NCI-H1694 treated with DMSO at 0.1 percent for 48 hours (cell line): ENCODE data around the gene FOXF1.

ENCODE experiments used
- DNase-seq: peaks from one replicate; lab custom pipeline; 2025; lab: John Stamatoyannopoulos, UW

Gene FOXF1

DNA sequence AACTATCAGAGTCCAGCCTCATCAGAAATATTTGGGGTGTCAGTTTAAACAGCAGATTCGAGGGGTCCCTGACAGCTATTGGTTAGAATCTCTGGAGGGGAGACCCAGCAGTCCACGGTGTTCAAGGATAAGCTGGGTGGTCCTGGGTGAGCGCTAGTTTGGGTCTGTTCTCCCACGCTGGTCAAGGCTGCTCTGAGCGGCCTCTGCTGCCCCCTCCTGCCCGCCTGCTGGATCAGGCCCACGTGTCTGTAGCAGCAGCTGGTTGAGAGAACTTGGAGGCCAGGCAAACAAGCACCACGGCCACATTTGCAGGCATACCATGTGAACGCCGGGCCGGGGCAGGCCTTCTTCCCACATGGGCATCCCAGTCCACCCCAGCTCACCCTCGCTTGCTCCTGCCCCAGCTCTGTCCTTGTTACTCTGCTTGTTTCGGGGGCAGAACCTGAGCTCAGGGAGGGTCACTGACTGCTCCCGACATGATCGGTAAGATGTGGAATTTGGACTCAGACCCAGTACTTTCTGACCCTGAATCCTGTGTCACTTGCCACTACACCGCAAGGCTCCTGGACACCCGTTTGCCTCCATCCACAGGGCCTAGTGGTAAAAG, 7.4 kb downstream of the FOXF1 start:
- no peak for DNase-seq

DNA sequence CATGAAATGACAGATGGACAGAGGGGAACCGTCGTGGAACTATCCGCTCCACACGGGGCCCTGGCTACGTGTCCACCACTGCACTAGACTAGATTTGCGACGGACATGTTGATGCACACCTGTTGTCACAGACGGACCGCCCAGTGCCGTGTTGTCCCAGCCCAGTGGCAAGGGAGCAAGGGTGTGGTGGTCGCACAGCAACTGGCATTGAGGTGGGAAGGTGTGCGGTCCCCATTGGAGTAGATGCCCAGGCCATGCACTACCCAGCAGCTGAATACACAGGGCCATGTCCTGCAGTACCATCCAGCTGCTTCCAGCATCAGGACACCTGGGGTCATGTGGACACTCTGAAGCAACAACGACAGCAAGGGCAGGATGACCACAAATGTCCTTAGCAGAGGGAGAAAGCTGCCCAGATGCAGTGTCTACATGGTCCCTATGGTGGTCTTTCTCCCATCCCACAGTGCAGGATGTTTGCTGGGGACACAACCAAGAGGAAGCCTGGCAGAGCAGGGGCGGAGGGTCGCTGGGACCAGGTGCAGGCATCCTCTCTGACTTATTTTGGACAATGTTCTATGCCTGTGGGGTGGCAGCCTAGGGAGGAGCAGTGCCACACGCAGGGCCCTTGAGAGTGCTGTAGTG, 8.8 kb downstream of the FOXF1 start:
- DNase-seq: no peak

- no peak for DNase-seq
Measured at GRCh38 chr16:86519649-86520316, 9.5 kb downstream of the FOXF1 start.

DNA sequence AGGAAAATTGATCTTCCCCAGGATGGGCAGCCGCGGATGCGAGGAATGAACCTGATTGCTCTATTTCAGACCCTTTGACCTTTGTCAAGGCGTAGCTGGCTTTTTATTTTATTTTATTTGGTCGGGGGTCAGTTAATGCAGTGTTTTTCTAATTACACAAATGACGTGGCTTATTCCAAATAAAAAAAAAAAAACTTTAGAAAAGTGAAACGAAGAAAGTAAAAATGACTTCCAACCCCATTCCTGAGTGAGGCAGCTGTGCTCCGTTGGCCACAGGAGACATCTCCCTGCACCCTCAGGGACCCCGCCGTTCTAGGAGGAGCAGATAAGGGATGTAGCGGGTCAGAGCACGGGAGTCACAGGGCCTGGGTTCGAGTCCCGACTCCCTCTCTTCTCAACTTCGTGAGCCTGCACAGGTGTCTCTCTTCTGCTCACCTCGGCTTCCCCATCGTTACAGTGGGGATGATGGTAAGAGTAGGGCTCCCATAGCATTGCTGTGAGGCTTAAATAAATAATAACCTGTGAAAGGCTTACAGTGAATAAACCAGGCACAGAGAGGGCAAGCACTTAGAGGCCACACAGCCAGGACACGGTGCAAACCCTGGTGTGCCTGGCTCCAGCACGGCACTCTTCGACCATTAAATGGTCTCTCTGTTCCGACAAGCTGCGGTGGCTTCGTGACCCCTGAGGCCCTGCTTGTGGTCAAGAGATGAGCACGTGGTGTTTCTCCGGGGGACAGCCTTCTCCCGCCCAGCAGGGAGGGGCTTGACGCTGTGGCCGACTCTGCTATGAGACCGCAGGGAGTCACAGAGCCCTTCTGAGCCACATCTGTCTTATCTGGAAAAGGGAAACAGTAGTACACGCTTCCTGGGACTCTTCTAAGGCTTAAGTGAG, 10.2 kb downstream of the FOXF1 start:
- DNase-seq: no peak

DNA sequence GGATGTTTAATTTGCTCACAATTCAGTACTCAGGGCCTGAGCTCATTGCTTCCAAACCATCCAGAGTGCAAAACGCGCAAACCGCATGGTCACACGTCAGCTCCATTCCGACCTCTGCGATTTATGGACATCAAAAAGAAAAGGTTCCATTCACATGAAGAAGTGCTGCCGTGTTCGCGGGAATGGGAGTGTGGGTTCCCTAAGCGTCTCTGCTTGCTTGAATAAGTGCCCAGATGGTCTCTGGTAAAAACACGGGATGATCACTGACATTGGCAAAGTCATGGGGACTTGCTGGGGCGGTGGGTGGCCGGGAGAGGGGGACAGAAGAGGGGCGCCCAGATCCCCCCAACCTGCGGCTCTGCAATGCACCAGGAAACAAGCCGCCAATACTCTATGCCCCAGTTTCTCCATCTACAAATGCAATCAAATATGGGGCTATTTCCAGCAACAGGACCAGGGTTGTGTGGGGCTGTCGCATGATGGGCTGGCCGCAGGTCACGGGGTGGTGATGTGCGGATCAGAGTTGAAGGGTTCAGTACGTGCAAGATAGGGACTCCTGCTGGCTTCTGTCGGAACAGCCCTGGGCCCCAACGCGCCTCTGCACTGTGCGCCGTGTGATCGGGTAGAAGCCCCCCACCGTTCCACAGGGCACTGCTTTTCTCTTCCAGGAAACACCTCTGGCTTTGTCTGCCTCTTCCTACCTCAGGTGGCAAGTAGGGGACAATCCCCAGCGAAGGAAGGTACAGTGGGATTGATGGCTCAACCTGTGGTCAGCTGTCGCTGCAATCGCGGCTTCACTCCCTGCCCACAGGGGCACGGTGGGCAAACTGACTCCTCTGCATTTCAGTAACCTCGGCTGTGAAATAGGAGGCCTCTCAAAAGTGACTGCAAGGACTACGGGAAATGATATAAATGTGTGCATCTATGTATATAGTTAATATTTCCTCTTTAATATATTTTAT, 11.2 kb downstream of the FOXF1 start:
- no peak for DNase-seq

DNA sequence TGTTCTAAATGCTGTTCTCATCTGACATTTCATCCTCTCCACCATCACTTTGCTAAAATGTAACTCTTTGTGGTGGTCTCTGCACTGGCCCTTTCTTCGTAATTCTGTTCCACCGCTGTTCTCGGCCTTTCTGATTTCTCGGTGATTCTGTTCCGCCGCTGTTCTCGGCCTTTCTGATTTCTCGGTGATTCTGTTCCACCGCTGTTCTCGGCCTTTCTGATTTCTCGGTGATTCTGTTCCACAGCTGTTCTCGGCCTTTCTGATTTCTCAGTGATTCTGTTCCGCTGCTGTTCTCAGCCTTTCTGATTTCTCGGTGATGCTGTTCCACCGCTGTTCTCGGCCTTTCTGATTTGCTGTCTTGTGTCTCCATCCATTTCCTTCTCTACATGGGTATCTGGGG, 12.3 kb downstream of the FOXF1 start:
- no peak for DNase-seq

GRCh38 chr16:86523166-86523740, 12.9 kb downstream of the FOXF1 start:
- no peak for DNase-seq

GRCh38 chr16:86524029-86524428, 13.7 kb downstream of the FOXF1 start:
- no peak for DNase-seq

- no peak for DNase-seq
Measured at GRCh38 chr16:86525696-86526095, 15.4 kb downstream of the FOXF1 start.

- DNase-seq: no peak
Measured at GRCh38 chr16:86527366-86527765, 17.0 kb downstream of the FOXF1 start.

GRCh38 chr16:86528061-86528929, 18.0 kb downstream of the FOXF1 start:
- DNase-seq: no peak

- DNase-seq: no peak
Measured at GRCh38 chr16:86529160-86529559, 18.8 kb downstream of the FOXF1 start.

DNA sequence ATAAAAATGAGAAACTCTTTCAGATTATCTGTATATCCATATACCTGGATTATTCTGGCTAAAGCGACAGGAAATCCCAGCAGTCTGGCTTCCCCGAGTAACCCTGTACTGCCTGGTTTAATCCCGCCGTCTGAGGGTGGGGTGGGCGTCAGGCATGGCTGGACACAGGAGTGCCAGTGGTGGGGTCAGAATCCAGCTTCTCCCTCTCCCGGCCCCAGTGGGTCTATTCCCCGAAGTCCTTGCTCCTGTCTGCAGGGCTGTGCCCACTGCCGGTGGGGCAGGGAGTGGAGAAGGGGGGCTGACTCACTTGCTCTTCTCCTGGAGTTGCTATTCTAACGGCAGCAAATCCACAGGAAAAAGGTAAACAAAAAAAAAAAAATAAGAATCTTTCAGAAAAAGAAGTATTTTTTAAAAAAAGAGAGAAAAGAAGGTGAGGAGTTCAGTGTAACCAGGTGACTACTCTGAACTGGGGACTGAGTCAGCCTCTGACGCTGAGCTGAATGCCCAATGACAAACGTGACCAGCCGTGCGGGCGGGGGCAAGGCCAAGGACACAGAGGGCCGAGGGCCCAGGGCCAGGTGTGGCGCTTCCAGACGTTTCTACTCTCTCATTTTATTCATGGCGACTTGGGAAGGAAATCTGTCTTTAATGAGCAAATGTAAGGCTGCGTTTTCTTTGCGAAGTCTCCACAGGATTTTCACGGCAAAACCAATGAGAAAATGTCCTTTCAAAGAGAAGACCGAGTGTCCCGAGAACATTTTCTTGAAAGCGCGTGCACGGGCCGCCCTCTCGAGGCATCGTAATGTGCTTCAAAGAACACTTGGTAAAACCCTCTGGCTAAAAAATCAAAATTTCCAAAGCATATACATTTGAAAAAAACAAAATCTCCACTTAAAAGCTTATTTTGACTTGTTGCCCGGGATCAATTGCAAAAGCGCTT, 20.2 kb downstream of the FOXF1 start:
- no peak for DNase-seq

DNA sequence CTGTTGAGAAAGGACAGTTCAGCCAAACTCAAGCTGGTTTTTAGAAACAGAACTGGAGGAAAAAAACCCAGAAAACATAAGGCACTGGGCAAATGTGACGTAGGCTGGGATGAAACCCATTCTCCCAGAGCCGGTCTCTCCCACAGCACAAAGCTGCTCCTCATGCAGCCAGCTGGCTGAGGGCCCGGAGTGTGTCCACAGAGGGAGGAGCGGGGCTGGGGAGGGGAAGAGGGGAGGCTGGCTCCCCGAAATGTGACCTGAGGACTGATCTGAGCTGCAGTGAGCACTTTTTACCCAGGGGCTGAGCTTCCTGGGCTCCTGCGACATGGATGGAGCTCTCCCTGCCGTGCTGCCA, 20.8 kb downstream of the FOXF1 start:
- DNase-seq: no peak

DNA sequence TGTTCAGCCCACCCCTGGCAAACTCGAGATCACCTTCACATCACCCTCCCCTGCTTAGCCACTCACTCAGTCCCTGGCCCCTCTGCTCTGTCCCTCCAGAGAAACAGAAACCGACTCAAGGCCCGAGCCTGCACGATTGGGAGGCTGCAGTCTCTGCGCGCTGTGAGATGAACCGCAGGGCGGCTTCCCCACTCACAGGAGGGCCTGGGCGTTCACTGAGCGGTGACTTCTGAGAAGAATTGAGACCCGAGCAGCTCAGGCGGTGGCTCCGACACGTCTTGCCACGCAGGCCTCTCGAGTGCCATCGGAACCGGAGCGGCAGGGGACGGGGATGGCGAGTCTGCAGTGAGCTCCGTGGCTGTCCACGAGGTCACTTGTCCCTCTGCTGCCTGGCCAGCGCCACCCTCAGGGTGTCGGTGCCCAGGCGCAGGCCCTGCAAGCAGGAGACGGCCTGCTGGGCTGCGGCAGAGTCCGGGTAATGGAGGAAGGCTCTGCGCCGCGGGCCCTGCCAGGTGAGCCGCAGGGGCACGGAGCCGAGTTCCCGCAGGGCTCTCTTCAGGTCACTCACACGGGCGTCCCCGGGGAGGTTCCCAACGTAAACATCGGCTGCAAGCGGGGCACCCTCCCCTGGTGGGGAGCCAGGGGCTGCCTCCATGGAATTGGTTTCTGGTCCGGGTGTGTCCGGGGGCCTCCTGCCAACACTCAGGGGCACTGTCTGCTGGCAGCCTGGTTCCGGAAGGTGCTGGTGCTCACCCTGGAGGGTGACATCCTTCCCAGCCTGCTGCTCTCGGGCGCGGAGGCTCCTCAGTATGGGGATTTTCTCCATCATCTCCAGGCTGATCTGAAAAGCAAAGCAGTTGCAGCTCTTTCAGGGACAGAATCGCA, 21.6 kb downstream of the FOXF1 start:
- no peak for DNase-seq

- DNase-seq: no peak
Measured at GRCh38 chr16:86532526-86532815, 22.1 kb downstream of the FOXF1 start.

- no peak for DNase-seq
Measured at GRCh38 chr16:86533076-86533475, 22.7 kb downstream of the FOXF1 start.

DNA sequence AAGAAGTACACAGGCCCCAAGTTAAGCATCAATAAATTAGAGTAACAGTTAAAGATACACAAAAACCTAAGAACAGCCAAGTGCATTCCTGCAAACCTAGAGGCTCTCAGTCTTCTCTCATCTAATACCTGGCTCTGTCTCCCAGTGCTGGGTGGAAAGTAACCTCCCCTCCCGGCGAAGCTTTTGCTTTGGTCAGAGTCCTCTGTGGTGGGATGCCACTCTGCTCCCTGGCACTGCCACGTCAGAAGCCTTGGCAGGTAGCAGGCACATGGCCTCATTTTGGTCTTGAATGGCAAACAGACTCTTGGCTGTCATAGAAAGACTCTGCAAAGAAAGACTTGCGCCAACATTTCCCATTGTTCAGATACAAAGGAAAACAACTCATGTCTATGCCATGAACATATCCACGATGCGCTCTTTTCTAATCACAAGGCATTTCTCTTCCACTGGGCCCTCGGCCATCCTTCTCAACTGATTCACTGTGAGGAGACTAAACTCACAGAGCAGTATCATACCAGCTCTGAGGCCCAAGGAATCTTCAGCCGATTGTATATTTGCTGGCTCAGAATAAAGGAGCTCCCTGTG, 23.5 kb downstream of the FOXF1 start:
- DNase-seq: no peak
